Measurements from ENCODE around the gene NUAK1.

Gene NUAK1

DNA sequence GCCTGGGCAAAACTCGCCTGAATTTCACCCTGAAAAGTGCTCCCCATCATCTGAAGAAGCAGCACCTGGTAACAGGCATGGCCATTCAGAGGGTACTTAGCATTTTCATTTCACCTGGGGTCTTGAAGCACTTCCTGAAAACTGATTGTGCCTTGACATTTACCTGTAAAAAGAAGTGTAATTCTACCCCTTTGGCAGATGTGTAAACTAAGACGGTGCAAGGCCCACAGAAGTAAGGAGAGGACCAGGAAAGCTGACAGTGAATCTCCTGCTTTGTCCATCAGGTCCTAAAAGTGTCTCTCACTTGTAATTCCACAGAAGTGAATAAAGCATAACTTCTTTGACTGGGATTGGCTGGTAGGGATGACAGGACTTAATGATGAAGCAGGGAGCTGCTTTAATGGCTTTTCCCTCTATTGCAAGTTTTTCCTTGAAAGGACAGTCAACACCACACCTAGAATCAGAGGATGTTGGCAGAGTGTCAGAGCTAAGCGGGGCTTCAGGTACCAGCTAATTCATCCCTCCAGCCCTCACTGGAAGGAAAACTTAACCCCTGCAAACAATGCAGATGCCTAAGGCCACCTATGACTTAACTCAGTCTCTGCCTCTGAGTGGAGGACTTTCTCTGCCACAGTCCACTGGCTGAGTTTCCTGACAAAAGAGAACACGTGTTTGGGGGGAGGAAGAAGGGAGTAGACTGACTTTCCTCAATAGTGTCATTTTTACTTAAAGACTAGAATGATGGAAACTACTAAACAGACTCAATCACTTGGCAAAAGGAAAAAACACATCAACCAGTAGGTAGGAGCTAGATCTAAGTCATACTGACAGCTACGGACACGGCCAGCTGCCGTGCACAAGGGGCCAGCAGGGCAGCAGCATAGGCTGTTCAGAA, 74.7 kb downstream of the NUAK1 start:
- H3K4me3 ChIP-seq (ENCODE audit: low read depth in 1 of 2, low read length in 2 of 2): no peak overlapping the region
- no peak overlapping the region for H3K27ac ChIP-seq (ENCODE audit: low read depth, low read length)
- H3K9ac ChIP-seq (ENCODE audit: low read length): no peak overlapping the region
- no peaks in the 10 kb centered on the region for H3K9me3 ChIP-seq (ENCODE audit: low read length)
- H3K4me1 ChIP-seq (ENCODE audit: insufficient read depth, low read length): no peaks in the 10 kb centered on the region
- no peaks in the 10 kb centered on the region for H3K27me3 ChIP-seq (ENCODE audit: control insufficient read depth in 1 of 2, insufficient read depth in 2 of 2, low read length in 2 of 2)
- H3K36me3 ChIP-seq (ENCODE audit: insufficient read depth, low read length): no peaks in the 10 kb centered on the region

DNA sequence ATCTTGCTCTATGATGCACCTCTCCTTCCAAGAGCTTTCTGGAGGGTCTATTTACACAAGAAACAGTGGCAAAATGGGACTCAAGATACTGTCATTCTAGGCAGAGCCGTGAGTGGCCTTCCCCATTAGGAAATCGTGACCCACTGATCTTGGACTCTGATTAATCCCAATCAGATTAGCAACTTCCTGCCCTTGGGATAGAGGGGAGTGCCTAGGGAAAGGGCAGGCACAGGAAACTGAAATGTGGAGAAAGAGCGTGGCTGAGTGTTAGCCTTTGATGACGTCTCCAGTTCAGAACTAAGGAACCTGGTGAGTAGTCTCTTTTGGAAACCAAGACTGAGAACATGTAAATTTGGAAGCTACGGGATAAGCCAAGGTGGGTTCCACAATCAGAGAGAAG, 76.1 kb downstream of the NUAK1 start:
- H3K4me1 ChIP-seq (ENCODE audit: insufficient read depth, low read length): no peaks in the 10 kb centered on the region
- H3K36me3 ChIP-seq (ENCODE audit: insufficient read depth, low read length): no peaks in the 10 kb centered on the region
- H3K27ac ChIP-seq (ENCODE audit: low read depth, low read length): no peak overlapping the region
- no peaks in the 10 kb centered on the region for H3K27me3 ChIP-seq (ENCODE audit: control insufficient read depth in 1 of 2, insufficient read depth in 2 of 2, low read length in 2 of 2)
- H3K4me3 ChIP-seq (ENCODE audit: low read depth in 1 of 2, low read length in 2 of 2): no peak overlapping the region
- no peaks in the 10 kb centered on the region for H3K9me3 ChIP-seq (ENCODE audit: low read length)
- H3K9ac ChIP-seq (ENCODE audit: low read length): no peak overlapping the region

DNA sequence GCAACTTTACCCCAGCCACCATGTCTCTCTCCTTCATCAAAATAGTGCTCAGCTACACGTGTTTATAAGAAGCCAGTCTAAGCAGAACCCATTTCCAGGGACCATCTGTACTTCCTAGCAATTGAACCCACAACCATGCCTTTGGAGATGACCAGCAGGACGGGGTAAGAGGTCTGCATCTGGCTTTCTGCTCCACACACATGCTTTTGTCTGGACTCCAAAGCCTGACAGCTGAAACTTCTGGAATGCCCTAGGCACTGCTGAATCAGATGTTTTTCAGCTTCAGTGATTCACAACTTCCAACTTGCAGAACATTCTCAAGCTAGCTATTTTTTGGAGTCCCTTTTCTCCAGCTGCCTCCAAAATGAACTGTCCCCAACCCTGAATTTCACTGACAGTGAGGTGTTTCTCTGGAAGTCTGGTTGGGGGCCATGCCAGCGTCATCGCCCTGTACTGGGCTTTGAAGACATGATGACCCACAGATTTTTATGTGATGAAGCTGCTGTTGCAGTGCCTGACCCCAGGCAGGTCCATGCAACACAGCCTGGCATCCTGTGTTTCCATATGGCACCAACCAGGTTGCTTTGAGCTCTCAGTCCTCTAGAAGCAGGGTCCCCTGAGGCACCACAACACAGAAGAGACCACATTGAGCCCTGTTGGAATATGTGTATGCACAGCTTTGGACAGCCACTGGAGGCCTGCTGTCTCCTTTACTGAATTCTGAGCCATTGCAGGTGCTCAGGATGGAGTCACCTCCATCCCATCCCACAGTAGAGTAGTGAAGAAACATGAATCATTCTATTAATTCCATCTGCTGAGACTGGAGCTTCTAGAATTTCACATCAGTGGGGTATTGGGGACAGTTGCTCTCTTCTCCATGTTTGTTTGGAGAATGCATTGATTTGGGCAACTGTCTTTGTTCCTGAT, 80.2 kb downstream of the NUAK1 start:
- H3K27ac ChIP-seq (ENCODE audit: low read depth, low read length): no peak overlapping the region
- no peaks in the 10 kb centered on the region for H3K4me1 ChIP-seq (ENCODE audit: insufficient read depth, low read length)
- no peaks in the 10 kb centered on the region for H3K27me3 ChIP-seq (ENCODE audit: control insufficient read depth in 1 of 2, insufficient read depth in 2 of 2, low read length in 2 of 2)
- H3K4me3 ChIP-seq (ENCODE audit: low read depth in 1 of 2, low read length in 2 of 2): no peak overlapping the region
- H3K9me3 ChIP-seq (ENCODE audit: low read length): no peaks in the 10 kb centered on the region
- H3K36me3 ChIP-seq (ENCODE audit: insufficient read depth, low read length): no peaks in the 10 kb centered on the region
- H3K9ac ChIP-seq (ENCODE audit: low read length): no peak overlapping the region

DNA sequence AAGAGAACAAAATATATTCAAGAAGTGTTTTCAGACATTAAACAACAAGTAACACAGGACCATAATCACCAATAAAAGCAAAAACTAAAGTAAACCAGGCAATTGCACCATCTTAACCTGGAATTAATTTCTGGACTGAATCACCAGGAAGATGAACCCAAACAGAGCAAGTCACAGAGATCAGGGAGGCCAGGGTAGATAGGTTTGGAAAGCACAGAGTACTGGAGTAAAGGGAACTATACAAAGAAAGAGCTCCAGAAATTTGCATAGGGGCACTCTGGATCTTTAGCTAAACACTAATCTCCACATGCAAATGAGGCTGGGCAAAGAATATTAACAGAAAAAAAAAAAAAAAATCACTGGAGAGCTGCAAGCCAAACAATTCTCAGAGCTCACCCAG, 84.7 kb downstream of the NUAK1 start:
- Histone ChIP-seq H3K9me3 (ENCODE audit: low read length) (no peaks in the 10 kb centered on the region), H3K4me3 (ENCODE audit: low read depth in 1 of 2, low read length in 2 of 2) (no peak overlapping the region), H3K27ac (ENCODE audit: low read depth, low read length) (no peak overlapping the region), H3K4me1 (ENCODE audit: insufficient read depth, low read length) (no peaks in the 10 kb centered on the region), H3K36me3 (ENCODE audit: insufficient read depth, low read length) (no peaks in the 10 kb centered on the region), H3K27me3 (ENCODE audit: control insufficient read depth in 1 of 2, insufficient read depth in 2 of 2, low read length in 2 of 2) (no peaks in the 10 kb centered on the region), H3K9ac (ENCODE audit: low read length) (no peak overlapping the region)

DNA sequence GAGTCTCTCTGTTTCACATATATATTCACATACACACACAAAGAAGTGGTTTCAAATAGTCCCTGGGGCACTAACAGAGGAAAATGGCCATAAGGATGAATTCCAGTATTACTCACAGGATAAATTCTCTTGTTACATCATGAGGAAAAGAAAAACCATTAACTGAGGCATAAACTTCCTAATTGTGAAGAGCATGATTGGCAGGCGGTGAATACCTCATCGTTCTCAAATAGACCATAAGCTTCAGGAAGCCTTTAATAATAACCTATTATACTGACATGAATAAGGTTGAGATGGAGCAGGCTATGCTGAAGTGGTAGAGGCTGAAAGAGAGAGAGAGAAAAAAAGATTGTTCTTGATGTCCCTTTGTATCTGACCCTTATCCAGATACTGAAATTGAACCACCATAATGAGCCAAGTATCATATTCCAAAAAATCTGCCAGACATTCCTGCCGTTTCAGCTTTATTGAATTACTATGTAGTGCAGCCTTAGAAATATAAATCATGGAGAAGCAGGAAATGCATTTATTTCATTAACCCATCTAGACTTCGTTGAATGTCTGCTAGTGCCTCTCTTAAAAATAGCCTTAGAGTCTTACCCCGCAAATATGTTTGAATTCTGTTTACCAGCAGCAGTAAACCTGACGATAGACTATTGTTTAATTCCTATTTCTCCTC, 86.8 kb downstream of the NUAK1 start:
- H3K4me1 ChIP-seq (ENCODE audit: insufficient read depth, low read length): no peaks in the 10 kb centered on the region
- no peaks in the 10 kb centered on the region for H3K36me3 ChIP-seq (ENCODE audit: insufficient read depth, low read length)
- no peak overlapping the region for H3K9ac ChIP-seq (ENCODE audit: low read length)
- H3K4me3 ChIP-seq (ENCODE audit: low read depth in 1 of 2, low read length in 2 of 2): no peak overlapping the region
- H3K9me3 ChIP-seq (ENCODE audit: low read length): no peaks in the 10 kb centered on the region
- H3K27me3 ChIP-seq (ENCODE audit: control insufficient read depth in 1 of 2, insufficient read depth in 2 of 2, low read length in 2 of 2): no peaks in the 10 kb centered on the region
- no peak overlapping the region for H3K27ac ChIP-seq (ENCODE audit: low read depth, low read length)

DNA sequence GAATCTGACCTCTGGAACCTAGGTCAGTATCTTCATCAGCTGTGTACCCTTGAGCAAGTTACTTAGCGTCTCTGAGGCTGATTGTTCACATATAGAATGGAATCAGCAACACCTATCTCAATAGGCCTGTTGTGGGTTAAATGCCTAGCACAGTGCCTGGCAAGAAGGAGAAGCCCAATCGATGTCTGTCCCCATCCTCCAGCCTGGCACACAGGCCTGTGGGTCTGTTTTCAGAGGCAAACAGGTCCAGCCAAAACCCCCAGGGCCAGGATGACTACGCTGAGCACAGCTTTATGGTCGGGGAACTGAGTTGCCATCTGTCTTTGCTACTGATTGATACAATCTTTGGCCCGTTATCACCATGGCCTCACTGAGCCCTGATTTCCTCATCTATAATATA, 89.2 kb downstream of the NUAK1 start:
- Histone ChIP-seq H3K9me3 (ENCODE audit: low read length) (no peaks in the 10 kb centered on the region), H3K9ac (ENCODE audit: low read length) (no peak overlapping the region), H3K36me3 (ENCODE audit: insufficient read depth, low read length) (no peaks in the 10 kb centered on the region), H3K27ac (ENCODE audit: low read depth, low read length) (no peak overlapping the region), H3K4me1 (ENCODE audit: insufficient read depth, low read length) (no peaks in the 10 kb centered on the region), H3K4me3 (ENCODE audit: low read depth in 1 of 2, low read length in 2 of 2) (no peak overlapping the region), H3K27me3 (ENCODE audit: control insufficient read depth in 1 of 2, insufficient read depth in 2 of 2, low read length in 2 of 2) (no peaks in the 10 kb centered on the region)

DNA sequence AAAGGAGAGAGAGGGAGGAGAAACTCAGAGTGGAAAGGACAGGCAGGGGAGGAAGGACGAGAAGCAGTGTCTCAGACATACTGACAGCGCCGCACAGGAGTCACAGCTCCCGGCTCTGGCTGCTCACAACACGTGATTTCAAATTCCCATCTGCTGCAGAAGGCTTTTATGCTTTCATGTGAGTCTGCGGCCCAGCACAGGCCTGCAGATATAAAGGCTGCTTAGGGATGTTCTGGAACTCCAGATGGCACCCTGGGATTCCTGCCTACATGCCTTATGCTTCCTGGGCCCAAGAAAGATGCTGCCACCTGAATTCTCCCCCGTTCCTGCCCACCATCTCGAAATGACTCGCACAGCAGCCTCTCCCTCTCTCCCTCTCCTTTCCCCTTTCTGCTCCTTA, 89.6 kb downstream of the NUAK1 start:
- no peaks in the 10 kb centered on the region for H3K9me3 ChIP-seq (ENCODE audit: low read length)
- H3K4me3 ChIP-seq (ENCODE audit: low read depth in 1 of 2, low read length in 2 of 2): no peak overlapping the region
- H3K27ac ChIP-seq (ENCODE audit: low read depth, low read length): no peak overlapping the region
- no peaks in the 10 kb centered on the region for H3K27me3 ChIP-seq (ENCODE audit: control insufficient read depth in 1 of 2, insufficient read depth in 2 of 2, low read length in 2 of 2)
- H3K9ac ChIP-seq (ENCODE audit: low read length): no peak overlapping the region
- H3K4me1 ChIP-seq (ENCODE audit: insufficient read depth, low read length): no peaks in the 10 kb centered on the region
- no peaks in the 10 kb centered on the region for H3K36me3 ChIP-seq (ENCODE audit: insufficient read depth, low read length)

DNA sequence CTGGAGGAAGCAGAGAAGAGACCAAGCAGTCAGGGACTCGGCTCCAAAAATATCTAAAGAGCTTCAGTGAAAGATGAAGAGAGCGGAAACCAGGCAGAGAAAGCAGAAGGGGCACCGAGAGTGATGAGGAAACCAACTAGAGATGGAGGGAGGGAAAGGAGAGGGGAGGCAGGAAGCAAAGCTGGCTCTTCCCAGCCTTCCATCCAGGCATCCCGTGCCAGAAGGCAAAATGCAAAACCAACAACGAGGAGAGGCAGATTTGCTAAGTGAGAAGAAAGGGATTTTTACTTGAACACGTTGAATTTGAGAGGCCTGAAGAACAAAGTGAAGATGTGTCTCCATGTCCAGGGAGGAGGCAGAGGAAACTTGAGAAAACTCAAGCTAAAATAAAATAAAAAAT, 90.1 kb downstream of the NUAK1 start:
- Histone ChIP-seq H3K27ac (ENCODE audit: low read depth, low read length) (no peak overlapping the region), H3K9me3 (ENCODE audit: low read length) (no peaks in the 10 kb centered on the region), H3K9ac (ENCODE audit: low read length) (no peak overlapping the region), H3K4me3 (ENCODE audit: low read depth in 1 of 2, low read length in 2 of 2) (no peak overlapping the region), H3K27me3 (ENCODE audit: control insufficient read depth in 1 of 2, insufficient read depth in 2 of 2, low read length in 2 of 2) (no peaks in the 10 kb centered on the region), H3K4me1 (ENCODE audit: insufficient read depth, low read length) (no peaks in the 10 kb centered on the region), H3K36me3 (ENCODE audit: insufficient read depth, low read length) (no peaks in the 10 kb centered on the region)

DNA sequence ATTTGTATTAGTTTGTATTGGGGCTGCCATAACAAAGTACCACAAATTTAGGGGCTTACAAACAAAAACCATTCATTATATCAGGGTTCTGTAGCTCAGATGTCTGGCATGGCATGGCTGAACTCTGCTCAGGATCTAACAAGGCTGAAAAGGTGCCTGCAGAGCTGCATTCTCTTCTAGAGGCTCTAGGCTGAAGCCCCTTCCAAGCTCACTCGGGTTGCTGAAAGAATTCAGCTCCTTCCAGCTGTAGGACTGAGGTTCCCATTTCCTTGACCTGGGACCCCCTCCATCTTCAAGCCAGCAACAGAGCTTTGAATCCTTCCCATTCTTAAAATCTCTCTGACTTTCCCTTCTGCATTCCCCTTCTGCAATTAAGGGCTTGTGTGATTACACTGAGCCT, 90.7 kb downstream of the NUAK1 start:
- Histone ChIP-seq H3K9ac (ENCODE audit: low read length) (no peak overlapping the region), H3K36me3 (ENCODE audit: insufficient read depth, low read length) (no peaks in the 10 kb centered on the region), H3K27ac (ENCODE audit: low read depth, low read length) (no peak overlapping the region), H3K4me1 (ENCODE audit: insufficient read depth, low read length) (no peaks in the 10 kb centered on the region), H3K4me3 (ENCODE audit: low read depth in 1 of 2, low read length in 2 of 2) (no peak overlapping the region), H3K27me3 (ENCODE audit: control insufficient read depth in 1 of 2, insufficient read depth in 2 of 2, low read length in 2 of 2) (no peaks in the 10 kb centered on the region), H3K9me3 (ENCODE audit: low read length) (no peaks in the 10 kb centered on the region)

DNA sequence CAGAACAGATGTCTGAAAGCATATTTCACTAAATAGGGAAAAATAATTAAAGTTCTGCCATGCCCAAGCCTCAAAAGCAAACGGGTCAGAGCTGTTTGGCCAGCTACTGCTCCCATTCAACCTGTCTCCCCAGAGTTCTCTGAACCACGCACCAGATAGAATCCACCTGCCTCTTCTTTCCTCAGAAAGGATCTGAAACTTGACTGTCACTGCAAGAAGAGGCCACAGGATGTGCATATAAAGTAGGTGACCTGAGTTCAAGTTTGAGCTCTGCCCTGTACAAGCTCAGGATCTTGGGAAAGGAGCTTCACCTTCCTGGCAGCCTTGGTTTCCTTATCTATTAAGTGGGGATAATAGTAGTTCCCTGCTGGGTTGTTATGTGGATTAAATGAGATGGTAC, 91.8 kb downstream of the NUAK1 start:
- no peak overlapping the region for H3K4me3 ChIP-seq (ENCODE audit: low read depth in 1 of 2, low read length in 2 of 2)
- no peaks in the 10 kb centered on the region for H3K4me1 ChIP-seq (ENCODE audit: insufficient read depth, low read length)
- H3K36me3 ChIP-seq (ENCODE audit: insufficient read depth, low read length): no peaks in the 10 kb centered on the region
- no peaks in the 10 kb centered on the region for H3K9me3 ChIP-seq (ENCODE audit: low read length)
- H3K9ac ChIP-seq (ENCODE audit: low read length): no peak overlapping the region
- no peaks in the 10 kb centered on the region for H3K27me3 ChIP-seq (ENCODE audit: control insufficient read depth in 1 of 2, insufficient read depth in 2 of 2, low read length in 2 of 2)
- H3K27ac ChIP-seq (ENCODE audit: low read depth, low read length): no peak overlapping the region

DNA sequence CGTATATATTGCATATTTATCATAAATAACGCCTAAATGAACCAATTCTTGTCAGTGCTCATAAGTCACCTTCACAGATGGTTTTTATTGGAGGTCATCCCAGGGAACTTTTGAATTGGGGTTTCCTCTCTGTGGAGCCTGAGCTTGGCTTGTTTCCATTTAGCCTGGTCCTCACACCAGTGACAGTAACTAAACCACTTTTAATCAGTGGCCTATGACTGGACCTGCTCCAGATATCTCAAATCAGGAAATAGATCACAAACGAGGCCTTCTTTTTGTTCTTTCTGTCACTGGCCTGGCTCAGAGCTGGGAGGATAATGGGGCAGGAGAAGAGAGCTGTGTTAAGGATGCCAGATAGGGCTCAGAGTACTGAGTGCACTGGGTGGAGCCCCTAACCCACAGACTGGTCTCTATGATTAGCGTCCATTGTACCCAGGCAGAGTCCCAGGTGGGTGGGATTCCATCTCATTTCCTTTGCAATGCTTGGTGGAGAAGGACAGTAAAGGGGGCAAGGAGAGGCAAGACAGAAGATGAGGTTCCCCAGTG, 92.4 kb downstream of the NUAK1 start:
- H3K27ac ChIP-seq (ENCODE audit: low read depth, low read length): no peak overlapping the region
- no peaks in the 10 kb centered on the region for H3K36me3 ChIP-seq (ENCODE audit: insufficient read depth, low read length)
- H3K9ac ChIP-seq (ENCODE audit: low read length): no peak overlapping the region
- no peaks in the 10 kb centered on the region for H3K27me3 ChIP-seq (ENCODE audit: control insufficient read depth in 1 of 2, insufficient read depth in 2 of 2, low read length in 2 of 2)
- H3K4me3 ChIP-seq (ENCODE audit: low read depth in 1 of 2, low read length in 2 of 2): no peak overlapping the region
- no peaks in the 10 kb centered on the region for H3K4me1 ChIP-seq (ENCODE audit: insufficient read depth, low read length)
- H3K9me3 ChIP-seq (ENCODE audit: low read length): no peaks in the 10 kb centered on the region

All from muscle layer of colon (tissue), 2 donors.